ENCODE measurements around the gene COX11. TPM values are rescaled to one million over a fixed set of nuclear protein-coding genes. Genes with fewer than 3 reads are reported as not detected.

Gene COX11
- total RNA-seq, 6 donors from 2014 or later: 30.7 to 64.8 (median 47.2) TPM

DNA sequence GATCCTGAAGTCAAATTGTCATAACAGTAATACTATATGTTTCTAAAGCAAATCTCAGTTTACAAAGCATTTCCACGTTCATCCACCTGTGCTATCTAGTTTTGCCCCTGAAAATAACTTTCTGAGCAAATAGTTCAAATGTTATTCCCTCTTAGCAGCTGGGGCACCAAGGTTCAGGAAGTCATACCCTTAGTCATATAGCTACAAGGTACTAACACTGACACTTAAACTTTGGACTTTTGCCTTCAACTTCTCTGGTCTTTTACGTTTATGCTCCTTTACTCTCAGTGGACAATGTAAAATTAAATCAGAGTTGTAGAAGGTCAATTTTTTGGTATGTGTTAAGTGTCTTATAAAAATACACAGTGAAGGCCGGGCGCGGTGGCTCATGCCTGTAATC lies 33.0 kb downstream of the COX11 start:
- no peaks in the 10 kb centered on the region for H3K4me1 ChIP-seq
- peaks cover 0 to 41% (median 3%) of the 10 kb centered on the region in 4 donors for H3K36me3 ChIP-seq
- H3K9me3 ChIP-seq: no peaks in the 10 kb centered on the region
- H3K4me3 ChIP-seq: no peak overlapping the region
- no peaks in the 10 kb centered on the region for H3K27me3 ChIP-seq
- 88 to 93% methylated on average over 5 of the region's 5 CpGs for WGBS, 2 donors
- DNase-seq (no peak), ATAC-seq (ENCODE audit: low FRiP score in 2 of 2) (no peak)
- H3K27ac ChIP-seq: no peak overlapping the region
- TF ChIP-seq EP300 (IDR thresholded peaks at IDR 0.05): no peak
- TF ChIP-seq POLR2AphosphoS5 (IDR thresholded peaks at IDR 0.05): no peak
- TF ChIP-seq, protein P1, sequence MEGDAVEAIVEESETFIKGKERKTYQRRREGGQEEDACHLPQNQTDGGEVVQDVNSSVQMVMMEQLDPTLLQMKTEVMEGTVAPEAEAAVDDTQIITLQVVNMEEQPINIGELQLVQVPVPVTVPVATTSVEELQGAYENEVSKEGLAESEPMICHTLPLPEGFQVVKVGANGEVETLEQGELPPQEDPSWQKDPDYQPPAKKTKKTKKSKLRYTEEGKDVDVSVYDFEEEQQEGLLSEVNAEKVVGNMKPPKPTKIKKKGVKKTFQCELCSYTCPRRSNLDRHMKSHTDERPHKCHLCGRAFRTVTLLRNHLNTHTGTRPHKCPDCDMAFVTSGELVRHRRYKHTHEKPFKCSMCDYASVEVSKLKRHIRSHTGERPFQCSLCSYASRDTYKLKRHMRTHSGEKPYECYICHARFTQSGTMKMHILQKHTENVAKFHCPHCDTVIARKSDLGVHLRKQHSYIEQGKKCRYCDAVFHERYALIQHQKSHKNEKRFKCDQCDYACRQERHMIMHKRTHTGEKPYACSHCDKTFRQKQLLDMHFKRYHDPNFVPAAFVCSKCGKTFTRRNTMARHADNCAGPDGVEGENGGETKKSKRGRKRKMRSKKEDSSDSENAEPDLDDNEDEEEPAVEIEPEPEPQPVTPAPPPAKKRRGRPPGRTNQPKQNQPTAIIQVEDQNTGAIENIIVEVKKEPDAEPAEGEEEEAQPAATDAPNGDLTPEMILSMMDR (IDR thresholded peaks at IDR 0.05): no peak
- no peak for TF ChIP-seq POLR2A (IDR thresholded peaks at IDR 0.05)

DNA sequence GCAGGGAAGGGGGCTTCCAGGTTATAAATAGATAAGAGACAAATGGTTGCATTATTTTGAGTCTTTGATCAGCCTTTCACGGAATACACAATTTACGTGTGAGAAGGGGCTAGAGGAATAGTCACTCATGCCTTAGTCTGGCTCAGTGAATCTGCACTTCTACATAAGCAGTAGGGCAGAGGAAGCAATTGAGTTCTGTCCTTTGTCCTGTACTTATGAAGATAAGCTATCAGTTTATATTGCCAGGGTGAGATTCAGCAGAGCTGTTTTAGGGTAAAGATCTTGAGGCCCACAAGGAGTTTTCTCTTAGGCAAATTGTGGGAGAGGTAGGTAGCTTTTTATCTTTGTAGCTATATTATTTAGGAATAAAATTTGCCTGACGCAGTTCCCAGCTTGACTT lies 34.5 kb downstream of the COX11 start:
- no peak overlapping the region for H3K4me3 ChIP-seq
- TF ChIP-seq POLR2A (IDR thresholded peaks at IDR 0.05): no peak
- no peak for TF ChIP-seq EP300 (IDR thresholded peaks at IDR 0.05)
- TF ChIP-seq POLR2AphosphoS5 (IDR thresholded peaks at IDR 0.05): no peak
- TF ChIP-seq, protein P1 (IDR thresholded peaks at IDR 0.05): no peak
- H3K27me3 ChIP-seq: no peaks in the 10 kb centered on the region
- DNase-seq (no peak), ATAC-seq (ENCODE audit: low FRiP score in 2 of 2) (no peak)
- H3K27ac ChIP-seq: no peak overlapping the region
- peaks cover 0 to 38% (median 3%) of the 10 kb centered on the region in 4 donors for H3K36me3 ChIP-seq
- H3K9me3 ChIP-seq: no peaks in the 10 kb centered on the region
- WGBS, 2 donors: 86% methylated on average over 3 of the region's 3 CpGs
- H3K4me1 ChIP-seq: no peaks in the 10 kb centered on the region

DNA sequence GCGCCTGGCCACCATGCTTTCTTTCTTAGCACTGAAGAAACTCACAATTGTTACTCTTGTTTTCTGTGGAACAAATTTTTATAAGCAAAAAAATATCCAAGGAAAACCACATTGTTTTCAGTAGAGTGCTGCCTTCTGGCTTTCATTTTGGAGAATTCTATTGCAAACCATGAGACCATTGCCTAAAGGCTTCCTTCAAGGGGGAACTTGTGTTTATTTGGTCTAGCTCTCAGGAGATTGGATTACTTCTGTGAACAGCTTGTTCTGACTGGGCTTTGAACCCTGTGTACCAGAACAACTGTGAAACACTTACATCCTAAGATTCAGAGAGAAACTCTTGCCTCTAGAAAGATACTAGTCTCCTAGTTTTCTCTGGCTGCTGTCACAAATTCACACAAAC lies 35.7 kb downstream of the COX11 start:
- Histone ChIP-seq H3K4me3 (no peak overlapping the region), H3K27me3 (no peaks in the 10 kb centered on the region), H3K27ac (no peak overlapping the region), H3K9me3 (no peaks in the 10 kb centered on the region), H3K4me1 (no peaks in the 10 kb centered on the region), H3K36me3 (peaks cover 0 to 36% (median 3%) of the 10 kb centered on the region in 4 donors)
- TF ChIP-seq EP300 (IDR thresholded peaks at IDR 0.05) (no peak), POLR2A (IDR thresholded peaks at IDR 0.05) (no peak), POLR2AphosphoS5 (IDR thresholded peaks at IDR 0.05) (no peak)
- TF ChIP-seq, protein P1 (IDR thresholded peaks at IDR 0.05): no peak
- ATAC-seq (ENCODE audit: low FRiP score in 2 of 2): no peak
- DNase-seq: no peak
- 4 to 100% methylated on average over 1 of the region's 1 CpG for WGBS, 2 donors

DNA sequence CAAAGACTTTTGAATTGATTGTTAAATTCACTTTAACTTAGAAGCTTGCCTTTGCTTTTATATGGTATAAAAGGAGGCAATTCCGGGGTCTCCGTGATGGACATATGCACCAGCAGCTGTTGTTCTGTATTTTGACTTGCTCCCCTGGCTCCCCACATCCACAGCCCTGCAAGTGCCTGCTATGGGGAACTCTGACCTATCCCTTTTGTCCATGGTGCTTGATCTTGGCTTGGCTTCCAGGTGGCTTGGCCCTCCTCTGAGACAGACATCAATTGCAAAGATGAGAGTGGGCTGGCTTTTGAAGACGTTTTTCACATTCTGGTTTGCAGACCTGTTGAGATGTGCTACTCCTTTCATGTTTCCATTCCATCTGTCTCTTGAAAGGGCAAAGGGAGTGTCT lies 40.9 kb downstream of the COX11 start:
- WGBS, 2 donors: 82 to 86% methylated on average over 3 of the region's 3 CpGs
- Histone ChIP-seq H3K27ac (no peak overlapping the region), H3K27me3 (no peaks in the 10 kb centered on the region), H3K4me1 (no peaks in the 10 kb centered on the region), H3K4me3 (no peak overlapping the region), H3K9me3 (no peaks in the 10 kb centered on the region), H3K36me3 (peaks cover 0 to 16% (median 0%) of the 10 kb centered on the region in 4 donors)
- DNase-seq (no peak), ATAC-seq (ENCODE audit: low FRiP score in 2 of 2) (no peak)
- no peak for TF ChIP-seq POLR2AphosphoS5 (IDR thresholded peaks at IDR 0.05)
- TF ChIP-seq, protein P1 (IDR thresholded peaks at IDR 0.05): no peak
- TF ChIP-seq POLR2A (IDR thresholded peaks at IDR 0.05): no peak
- no peak for TF ChIP-seq EP300 (IDR thresholded peaks at IDR 0.05)

DNA sequence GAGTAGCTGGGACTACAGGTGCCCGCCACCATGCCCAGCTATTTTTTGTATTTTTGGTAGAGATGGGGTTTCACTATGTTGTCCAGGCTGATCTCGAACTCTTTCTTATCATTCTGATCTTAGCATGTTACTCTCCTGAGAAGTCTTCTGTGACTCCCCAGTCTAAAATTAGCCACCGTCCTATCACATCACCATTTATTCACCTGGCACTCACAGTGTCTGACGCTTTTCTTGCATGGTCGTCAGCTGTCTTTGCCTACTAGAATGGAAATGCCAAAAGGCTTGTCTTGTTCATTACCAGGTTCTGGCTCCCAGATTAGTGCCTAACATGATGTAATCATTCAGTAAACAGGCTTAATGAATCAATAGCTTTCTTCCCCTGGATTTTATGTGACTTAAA lies 44.0 kb downstream of the COX11 start:
- no peaks in the 10 kb centered on the region for H3K9me3 ChIP-seq
- no peak for ATAC-seq (ENCODE audit: low FRiP score in 2 of 2)
- 95% methylated on average over 5 of the region's 5 CpGs for WGBS, 2 donors

More for the DNA sequence above, 44.0 kb downstream of the COX11 start:
- Histone ChIP-seq H3K27me3 (no peaks in the 10 kb centered on the region), H3K36me3 (peaks cover 0 to 8% (median 2%) of the 10 kb centered on the region in 4 donors), H3K27ac (no peak overlapping the region), H3K4me1 (no peaks in the 10 kb centered on the region), H3K4me3 (no peak overlapping the region)
- no peak for DNase-seq
- no peak for TF ChIP-seq POLR2A (IDR thresholded peaks at IDR 0.05)
- TF ChIP-seq, protein P1 (IDR thresholded peaks at IDR 0.05): no peak
- TF ChIP-seq EP300 (IDR thresholded peaks at IDR 0.05): no peak
- TF ChIP-seq POLR2AphosphoS5 (IDR thresholded peaks at IDR 0.05): no peak

All from upper lobe of left lung (tissue), 6 donors.